ENCODE results near the gene TRABD2B. TPM values are rescaled to one million over a fixed set of nuclear protein-coding genes. Genes with fewer than 3 reads are reported as not detected.

Gene TRABD2B
- total RNA-seq, 4 donors from 2014 or later: 0.63 to 3.1 (median 1.7) TPM

GRCh38 chr1:48038270-48038767 is 41.1 kb upstream of the TRABD2B start:
- no peak for DNase-seq (ENCODE audit: low spot score in 2 of 2)
- intact Hi-C loops (cut with DNase I; ENCODE audit: low total_unique reads): no loop called here
- TF ChIP-seq POLR2A (IDR thresholded peaks at IDR 0.05): no peak
- no peak for TF ChIP-seq CTCF (IDR thresholded peaks at IDR 0.05)
- WGBS, 2 donors: 79 to 89% methylated on average over 2 of the region's 2 CpGs
- no peak overlapping the region for H3K4me3 ChIP-seq (ENCODE audit: low read depth, poor library complexity, severe bottlenecking)

DNA sequence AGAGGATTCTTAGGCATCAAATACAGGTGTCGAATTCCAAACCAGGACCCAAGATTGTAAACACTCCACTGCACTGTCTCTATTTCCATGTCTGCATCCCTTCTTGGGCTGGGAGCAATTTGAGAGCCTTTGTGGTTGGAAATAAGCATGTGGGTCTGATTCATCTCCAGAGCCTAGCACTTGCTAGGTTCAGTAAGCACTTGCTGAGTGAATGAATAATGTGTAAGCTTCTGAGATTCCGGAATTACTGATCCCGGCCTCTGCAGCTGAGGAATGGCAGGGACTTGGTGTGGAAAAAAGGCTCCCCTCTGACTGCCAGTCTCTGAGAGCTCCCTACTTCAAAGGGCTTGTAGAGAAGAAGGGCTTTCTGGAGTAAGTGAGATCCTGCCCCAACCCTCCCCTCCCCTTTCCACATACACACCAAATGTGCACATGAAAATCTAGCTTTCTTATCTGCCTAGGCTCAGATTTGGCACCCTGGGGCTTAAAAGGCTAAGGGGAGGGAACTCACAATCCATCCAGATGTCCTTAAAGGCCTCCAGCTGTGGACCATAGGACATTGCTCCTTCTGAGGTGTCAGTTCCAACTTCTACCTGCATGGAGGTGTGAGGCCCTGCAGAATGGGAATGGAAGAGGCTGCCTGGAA is 39.6 kb upstream of the TRABD2B start:
- TF ChIP-seq POLR2A (IDR thresholded peaks at IDR 0.05) (no peak), CTCF (IDR thresholded peaks at IDR 0.05) (no peak)
- intact Hi-C loops (cut with DNase I; ENCODE audit: low total_unique reads): no loop called here
- peak in 1 of 2 donors; percentile 54 for DNase-seq (ENCODE audit: low spot score in 2 of 2)
- 81 to 86% methylated on average over 3 of the region's 3 CpGs for WGBS, 2 donors
- H3K4me3 ChIP-seq (ENCODE audit: low read depth, poor library complexity, severe bottlenecking): no peak overlapping the region

GRCh38 chr1:48035371-48036141 is 38.4 kb upstream of the TRABD2B start:
- DNase-seq (ENCODE audit: low spot score in 2 of 2): peak in 1 of 2 donors; percentile 49
- no peak overlapping the region for H3K4me3 ChIP-seq (ENCODE audit: low read depth, poor library complexity, severe bottlenecking)
- no peak for TF ChIP-seq CTCF (IDR thresholded peaks at IDR 0.05)
- no peak for TF ChIP-seq POLR2A (IDR thresholded peaks at IDR 0.05)
- intact Hi-C loops (cut with DNase I; ENCODE audit: low total_unique reads): no loop called here

GRCh38 chr1:48033495-48034045 is 36.4 kb upstream of the TRABD2B start:
- DNase-seq (ENCODE audit: low spot score in 2 of 2): peak in 1 of 2 donors; percentile 62
- TF ChIP-seq CTCF (IDR thresholded peaks at IDR 0.05) (no peak), POLR2A (IDR thresholded peaks at IDR 0.05) (no peak)
- no peak overlapping the region for H3K4me3 ChIP-seq (ENCODE audit: low read depth, poor library complexity, severe bottlenecking)
- intact Hi-C loops (cut with DNase I; ENCODE audit: low total_unique reads): no loop called here
- 91% methylated on average over 10 of the region's 10 CpGs for WGBS, 2 donors

- WGBS, 2 donors: 56 to 90% methylated on average over 3 of the region's 3 CpGs
- H3K4me3 ChIP-seq (ENCODE audit: low read depth, poor library complexity, severe bottlenecking): no peak overlapping the region
- intact Hi-C loops (cut with DNase I; ENCODE audit: low total_unique reads): no loop called here
- TF ChIP-seq POLR2A (IDR thresholded peaks at IDR 0.05): no peak
- TF ChIP-seq CTCF (IDR thresholded peaks at IDR 0.05): no peak
- DNase-seq (ENCODE audit: low spot score in 2 of 2): peak in 1 of 2 donors; percentile 15
Measured at GRCh38 chr1:48031676-48032075, 34.5 kb upstream of the TRABD2B start.

Measured in lower leg skin (tissue), 4 donors.